Nephron (organoid): ENCODE results near the gene ELP4.

Experiments used
- H3K27ac Mint-ChIP-seq, 3 experiments: 2 replicates each; pipeline ENCODE4 v1.8.0; 2020; ENCODE audit warnings: mixed read lengths in 3 of 3, mild to moderate bottlenecking in 2 of 3, moderate library complexity in 1 of 3
- H3K27me3 Mint-ChIP-seq: 2 replicates; pipeline ENCODE4 v1.8.0; 2021; ENCODE audit warnings: low read depth, mild to moderate bottlenecking, moderate library complexity, mixed read lengths
- H3K36me3 Mint-ChIP-seq: 2 replicates; pipeline ENCODE4 v1.8.0; 2020; ENCODE audit warnings: low read depth, mixed read lengths
- H3K4me1 Mint-ChIP-seq: 2 replicates; pipeline ENCODE4 v1.8.0; 2020; ENCODE audit warnings: mixed read lengths
- H3K4me3 Mint-ChIP-seq, 3 experiments: 2 replicates each; pipeline ENCODE4 v1.8.0; 2020; ENCODE audit warnings: mild to moderate bottlenecking in 3 of 3, mixed read lengths in 3 of 3, moderate library complexity in 2 of 3
- H3K9me3 Mint-ChIP-seq: 2 replicates; pipeline ENCODE4 v1.8.0; 2020; ENCODE audit warnings: mixed read lengths
- CTCF ChIP-seq, 3 experiments: fragments of 200-600 bp; sonication (generic); IDR thresholded peaks; one replicate each; pipeline ENCODE4 v1.5.0; 2021; ENCODE audit warnings: antibody characterized with exemption in 3 of 3; ENCODE audit not compliant: unreplicated experiment in 3 of 3

The ELP4 gene

DNA sequence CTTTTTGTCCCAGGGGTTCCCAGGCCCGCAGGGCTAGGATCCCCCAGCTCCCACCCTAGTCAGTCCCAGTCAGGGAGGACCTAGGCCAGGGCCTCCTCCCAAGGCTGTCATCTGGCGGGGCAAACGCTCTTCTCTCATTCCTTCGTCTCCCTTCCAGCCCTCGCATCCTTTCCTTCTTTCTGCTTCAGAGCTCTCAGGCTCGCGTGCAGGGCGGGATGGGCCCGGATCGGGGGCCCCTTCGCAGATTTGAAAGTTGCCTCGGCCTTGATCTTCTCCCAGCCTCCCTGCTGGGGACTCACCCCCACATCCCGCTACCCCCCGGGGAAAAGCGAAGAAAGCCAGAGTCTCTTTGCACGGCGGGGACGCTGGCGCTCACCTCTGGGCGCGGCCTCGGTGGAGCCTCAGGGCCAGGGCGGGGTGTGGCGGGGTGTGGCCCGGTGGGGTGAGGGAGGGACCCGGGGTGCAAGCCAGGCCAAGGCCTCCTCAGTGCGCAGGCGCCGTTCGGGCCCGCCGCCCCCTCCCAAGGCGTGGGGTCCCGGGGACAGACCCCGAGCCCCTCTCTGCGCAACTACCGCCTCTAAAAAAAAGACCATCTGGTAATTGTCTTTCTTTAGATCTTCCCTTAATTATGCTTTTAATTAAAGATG, 316.4 kb downstream of the ELP4 start:
- no peak for TF ChIP-seq CTCF (IDR thresholded peaks at IDR 0.05; ENCODE audit: unreplicated experiment in 3 of 3)
- Mint-ChIP-seq H3K4me1 (no peaks in the 10 kb centered on the region), H3K27ac (no peak overlapping the region), H3K4me3 (no peak overlapping the region), H3K9me3 (no peaks in the 10 kb centered on the region), H3K36me3 (no peaks in the 10 kb centered on the region), H3K27me3 (no peaks in the 10 kb centered on the region)

GRCh38 chr11:31826536-31827438, 317.2 kb downstream of the ELP4 start:
- Mint-ChIP-seq H3K4me1 (no peaks in the 10 kb centered on the region), H3K4me3 (no peak overlapping the region), H3K36me3 (no peaks in the 10 kb centered on the region), H3K9me3 (no peaks in the 10 kb centered on the region), H3K27me3 (no peaks in the 10 kb centered on the region), H3K27ac (no peak overlapping the region)
- TF ChIP-seq CTCF (IDR thresholded peaks at IDR 0.05; ENCODE audit: unreplicated experiment in 3 of 3) = no peak

DNA sequence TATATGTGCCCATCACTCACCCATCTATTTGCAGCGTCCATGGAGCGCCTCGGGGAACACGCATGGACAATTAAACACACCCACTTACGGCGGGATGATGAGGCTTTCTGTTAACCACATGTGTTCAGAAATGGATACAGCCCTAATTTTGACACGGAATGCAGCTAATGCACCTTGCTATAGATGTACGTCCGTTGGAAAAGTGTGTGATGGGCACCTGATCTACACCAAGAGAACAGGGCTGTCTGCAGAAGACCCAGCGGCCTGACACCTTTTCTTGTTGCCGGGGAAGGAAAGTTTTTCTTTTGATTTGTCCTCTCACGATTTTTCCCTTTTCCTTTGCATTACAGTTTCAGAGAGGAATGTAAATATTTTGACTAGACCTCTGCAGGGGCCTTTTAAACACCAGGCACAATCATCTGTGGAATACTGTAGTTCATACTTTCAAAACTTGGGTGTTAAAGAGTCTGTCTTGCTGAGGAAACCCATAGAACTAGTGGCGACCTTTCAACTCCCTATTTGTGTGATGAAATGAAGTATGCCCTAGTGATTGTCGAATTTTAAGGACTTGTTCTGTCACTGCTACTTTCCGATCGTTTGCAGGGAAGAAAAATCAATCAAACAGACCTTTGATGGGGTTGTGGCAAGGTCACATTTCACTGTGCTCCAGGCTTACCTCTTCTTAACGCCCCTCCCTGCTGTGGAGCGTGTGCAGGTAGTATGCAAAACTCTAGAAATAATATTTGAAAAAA, 318.1 kb downstream of the ELP4 start:
- Mint-ChIP-seq H3K9me3 (no peaks in the 10 kb centered on the region), H3K27ac (no peak overlapping the region), H3K27me3 (no peaks in the 10 kb centered on the region), H3K4me3 (no peak overlapping the region), H3K36me3 (no peaks in the 10 kb centered on the region), H3K4me1 (no peaks in the 10 kb centered on the region)
- no peak for TF ChIP-seq CTCF (IDR thresholded peaks at IDR 0.05; ENCODE audit: unreplicated experiment in 3 of 3)

DNA sequence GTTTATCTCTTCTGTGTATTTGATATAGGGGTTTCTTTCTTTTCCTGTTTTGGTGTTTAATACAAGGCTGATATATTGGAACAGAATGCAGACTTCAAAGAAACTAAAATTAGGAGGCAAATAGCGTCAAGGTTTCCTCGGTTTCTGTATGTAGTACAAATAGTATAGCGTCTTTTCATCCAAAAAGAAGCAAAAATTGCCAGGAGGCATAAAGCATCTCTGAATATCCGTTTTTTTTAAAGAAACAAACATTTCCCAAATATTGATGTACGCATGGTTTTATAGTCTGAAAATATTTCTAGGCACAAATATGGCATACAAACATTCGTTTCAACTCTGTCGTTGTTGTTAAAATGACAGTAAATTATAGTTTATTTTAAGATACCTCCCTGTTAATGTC, 318.6 kb downstream of the ELP4 start:
- no peak for TF ChIP-seq CTCF (IDR thresholded peaks at IDR 0.05; ENCODE audit: unreplicated experiment in 3 of 3)
- Mint-ChIP-seq H3K36me3 (no peaks in the 10 kb centered on the region), H3K27ac (no peak overlapping the region)

DNA sequence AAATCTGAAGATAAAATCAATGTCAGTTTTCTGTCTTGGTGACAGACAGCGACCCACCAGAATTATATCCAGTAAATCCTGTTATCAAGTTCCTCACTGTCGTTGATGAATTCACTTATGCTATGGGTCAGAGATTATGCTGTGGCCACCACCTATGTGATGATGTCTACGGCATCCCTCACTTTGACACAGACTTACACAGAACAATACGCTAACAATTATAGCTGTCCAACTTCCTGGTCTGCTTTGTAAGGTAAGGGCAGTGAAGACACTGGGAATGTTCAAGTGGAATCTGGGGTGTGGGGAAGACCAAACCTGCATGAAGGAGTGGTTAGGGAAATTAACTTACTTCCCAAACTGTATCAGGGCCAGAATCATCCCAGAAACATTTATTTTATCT, 320.8 kb downstream of the ELP4 start:
- no peak overlapping the region for H3K27ac Mint-ChIP-seq
- H3K4me3 Mint-ChIP-seq = no peak overlapping the region
- H3K4me1 Mint-ChIP-seq = no peaks in the 10 kb centered on the region
- H3K9me3 Mint-ChIP-seq = no peaks in the 10 kb centered on the region
- no peak for TF ChIP-seq CTCF (IDR thresholded peaks at IDR 0.05; ENCODE audit: unreplicated experiment in 3 of 3)
- no peaks in the 10 kb centered on the region for H3K36me3 Mint-ChIP-seq
- no peaks in the 10 kb centered on the region for H3K27me3 Mint-ChIP-seq

More for the DNA sequence above, 318.6 kb downstream of the ELP4 start:
- H3K4me3 Mint-ChIP-seq = no peak overlapping the region
- H3K9me3 Mint-ChIP-seq = no peaks in the 10 kb centered on the region
- H3K27me3 Mint-ChIP-seq = no peaks in the 10 kb centered on the region
- H3K4me1 Mint-ChIP-seq = no peaks in the 10 kb centered on the region
